Measurements from ENCODE around the gene PSENEN. TPM values are rescaled to one million over a fixed set of nuclear protein-coding genes. Genes with fewer than 3 reads are reported as not detected.
A peak's percentile ranks its signal among the peaks of the same experiment; 100 is the strongest.

The PSENEN gene
- total and polyA plus RNA-seq, 2 donors from 2014 or later = 84.0 to 185 TPM

DNA sequence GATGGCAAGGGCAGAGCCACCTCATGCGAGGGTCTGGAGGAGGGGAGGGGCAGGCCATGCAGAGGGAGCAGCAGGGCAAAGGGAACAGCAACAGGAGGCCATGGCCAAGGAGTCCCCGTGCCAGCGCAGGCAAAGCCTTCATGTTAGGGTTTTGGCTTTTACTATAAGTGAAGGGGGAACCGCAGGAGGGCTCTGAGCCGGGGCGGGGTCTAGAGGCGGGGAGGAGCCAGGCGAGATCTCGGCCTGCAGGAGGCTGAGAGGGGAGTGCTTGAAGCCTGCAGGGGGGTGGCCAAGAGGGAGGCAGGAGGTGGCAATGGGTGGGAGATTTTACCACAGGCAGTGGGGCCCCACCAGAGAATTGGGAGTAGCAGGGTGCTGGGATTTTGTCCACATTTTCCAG lies 36.2 kb downstream of the PSENEN start:
- Histone ChIP-seq H3K4me3 (ENCODE audit: low read length in 3 of 3) (no peak overlapping the region), H3K27me3 (ENCODE audit: control insufficient read depth, insufficient read depth, low read length) (no peaks in the 10 kb centered on the region), H3K9ac (ENCODE audit: low read length in 3 of 3) (no peak overlapping the region), H3K27ac (ENCODE audit: low read depth in 2 of 2, low read length in 2 of 2) (no peak overlapping the region), H3K36me3 (ENCODE audit: control insufficient read depth in 2 of 3, insufficient read depth in 3 of 3, low read length in 3 of 3) (no peaks in the 10 kb centered on the region), H3K9me3 (ENCODE audit: control insufficient read depth in 2 of 3, insufficient read depth in 1 of 3, low read length in 3 of 3) (no peaks in the 10 kb centered on the region), H3K4me1 (ENCODE audit: control insufficient read depth in 2 of 3, insufficient read depth in 2 of 3, low read depth in 1 of 3, low read length in 3 of 3) (no peaks in the 10 kb centered on the region)
- no peak for TF ChIP-seq CTCF (IDR thresholded peaks at IDR 0.05; ENCODE audit: borderline replicate concordance, extremely low read depth, insufficient read depth)
- no peak for DNase-seq
- intact Hi-C loops (cut with DNase I) = no loop called here
- FAIRE-seq = no peak

DNA sequence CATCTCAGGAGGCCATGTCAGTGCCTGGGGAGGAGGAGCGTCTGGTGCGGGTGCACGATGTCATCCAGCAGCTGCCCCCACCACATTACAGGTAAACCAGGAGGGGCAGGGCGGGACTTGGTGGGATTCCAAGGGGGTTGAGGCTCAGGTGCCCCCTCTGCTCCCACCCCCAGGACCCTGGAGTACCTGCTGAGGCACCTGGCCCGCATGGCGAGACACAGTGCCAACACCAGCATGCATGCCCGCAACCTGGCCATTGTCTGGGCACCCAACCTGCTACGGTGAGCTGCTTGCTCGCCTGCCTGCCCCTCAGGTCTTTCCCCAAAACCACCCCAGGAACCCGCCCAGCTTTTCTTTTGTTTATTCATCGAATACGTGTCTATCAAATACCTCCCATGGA lies 37.1 kb downstream of the PSENEN start:
- no peaks in the 10 kb centered on the region for H3K9me3 ChIP-seq (ENCODE audit: control insufficient read depth in 2 of 3, insufficient read depth in 1 of 3, low read length in 3 of 3)
- FAIRE-seq (no peak), DNase-seq (no peak)
- H3K27me3 ChIP-seq (ENCODE audit: control insufficient read depth, insufficient read depth, low read length) = no peaks in the 10 kb centered on the region
- no peaks in the 10 kb centered on the region for H3K4me1 ChIP-seq (ENCODE audit: control insufficient read depth in 2 of 3, insufficient read depth in 2 of 3, low read depth in 1 of 3, low read length in 3 of 3)
- no peak overlapping the region for H3K4me3 ChIP-seq (ENCODE audit: low read length in 3 of 3)
- H3K27ac ChIP-seq (ENCODE audit: low read depth in 2 of 2, low read length in 2 of 2) = no peak overlapping the region
- intact Hi-C loops (cut with DNase I) = no loop called here
- no peaks in the 10 kb centered on the region for H3K36me3 ChIP-seq (ENCODE audit: control insufficient read depth in 2 of 3, insufficient read depth in 3 of 3, low read length in 3 of 3)
- TF ChIP-seq CTCF (IDR thresholded peaks at IDR 0.05; ENCODE audit: borderline replicate concordance, extremely low read depth, insufficient read depth) = no peak
- no peak overlapping the region for H3K9ac ChIP-seq (ENCODE audit: low read length in 3 of 3)

DNA sequence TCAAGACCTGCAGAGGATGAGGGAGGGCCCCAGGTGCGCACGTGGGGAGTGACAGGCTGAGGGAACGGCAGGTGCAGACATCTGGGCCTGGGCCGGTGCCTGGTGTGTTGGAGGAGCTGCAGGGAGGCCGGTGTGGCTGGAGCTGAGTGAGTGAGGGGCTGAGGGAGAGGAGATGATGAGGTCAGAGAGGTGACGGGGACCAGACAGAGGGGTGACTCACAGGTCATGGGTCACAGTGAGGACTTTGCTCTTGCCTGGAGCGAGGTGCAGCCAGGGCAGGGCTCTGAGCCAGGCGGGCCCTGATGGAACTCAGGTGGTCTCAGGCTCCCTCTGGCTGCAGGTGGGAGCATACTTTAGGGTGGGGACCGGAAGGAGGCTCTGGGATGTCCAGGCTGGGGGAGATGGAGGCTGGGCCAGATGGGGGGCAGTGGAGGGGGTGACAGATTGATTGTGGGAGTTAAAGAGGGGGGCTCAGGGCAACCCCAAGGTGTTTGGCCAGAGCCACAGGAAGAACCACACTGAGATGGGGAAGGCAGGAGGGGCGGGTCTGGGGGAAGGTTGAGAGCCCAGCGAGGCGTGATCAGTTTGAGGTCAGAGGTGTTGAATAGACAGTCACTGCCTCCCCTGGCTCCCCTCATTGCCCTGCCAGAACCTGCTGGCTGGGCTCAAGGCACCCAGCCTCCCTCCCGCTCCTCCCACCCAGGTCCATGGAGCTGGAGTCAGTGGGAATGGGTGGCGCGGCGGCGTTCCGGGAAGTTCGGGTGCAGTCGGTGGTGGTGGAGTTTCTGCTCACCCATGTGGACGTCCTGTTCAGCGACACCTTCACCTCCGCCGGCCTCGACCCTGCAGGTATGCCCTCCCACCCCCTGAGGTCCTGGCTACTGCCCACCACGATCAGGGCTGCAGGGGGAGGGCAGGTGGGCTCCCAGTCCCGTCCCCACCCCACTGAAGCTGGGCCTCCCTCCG lies 38.3 kb downstream of the PSENEN start:
- H3K4me1 ChIP-seq (ENCODE audit: control insufficient read depth in 2 of 3, insufficient read depth in 2 of 3, low read depth in 1 of 3, low read length in 3 of 3) = no peaks in the 10 kb centered on the region
- FAIRE-seq (no peak), DNase-seq (peak in 1 of 5 donors; percentile 52)
- no peaks in the 10 kb centered on the region for H3K36me3 ChIP-seq (ENCODE audit: control insufficient read depth in 2 of 3, insufficient read depth in 3 of 3, low read length in 3 of 3)
- intact Hi-C loops (cut with DNase I) = no loop called here
- no peak overlapping the region for H3K4me3 ChIP-seq (ENCODE audit: low read length in 3 of 3)
- H3K9me3 ChIP-seq (ENCODE audit: control insufficient read depth in 2 of 3, insufficient read depth in 1 of 3, low read length in 3 of 3) = no peaks in the 10 kb centered on the region
- no peak overlapping the region for H3K9ac ChIP-seq (ENCODE audit: low read length in 3 of 3)
- TF ChIP-seq CTCF (IDR thresholded peaks at IDR 0.05; ENCODE audit: borderline replicate concordance, extremely low read depth, insufficient read depth) = no peak
- no peaks in the 10 kb centered on the region for H3K27me3 ChIP-seq (ENCODE audit: control insufficient read depth, insufficient read depth, low read length)
- no peak overlapping the region for H3K27ac ChIP-seq (ENCODE audit: low read depth in 2 of 2, low read length in 2 of 2)
